Body of pancreas (tissue), 4 donors: ENCODE data around the gene AFF4.

Source experiments
- CTCF ChIP-seq, 7 experiments: fragments of 450-650 bp in 4 of 7; fragments of 200-600 bp in 3 of 7; sonication (generic) in 3 of 7; IDR thresholded peaks; one replicate each; pipeline ENCODE4 v1.5.1; 2016 to 2019; ENCODE audit warnings: antibody characterized with exemption in 7 of 7
- POLR2A ChIP-seq, 3 donors: fragments of 450-650 bp; IDR thresholded peaks; one replicate each; pipeline ENCODE4 v1.6.1; 2016; ENCODE audit warnings: antibody characterized with exemption in 3 of 3, mild to moderate bottlenecking in 2 of 3

GRCh38 chr5:132896685-132897084 lies 66.7 kb downstream of the AFF4 start:
- TF ChIP-seq CTCF (IDR thresholded peaks at IDR 0.05) (no peak), POLR2A (IDR thresholded peaks at IDR 0.05) (no peak)
